LNCAP (cell line): Measurements from ENCODE around the gene MRPS18B.

Experiments used
- TF ChIP-seq, protein P1 (sequence below): fragments of 450-650 bp; IDR thresholded peaks from 2 replicates; pipeline ENCODE4 v1.5.1; 2017; ENCODE audit warnings: mild to moderate bottlenecking

MRPS18B gene

DNA sequence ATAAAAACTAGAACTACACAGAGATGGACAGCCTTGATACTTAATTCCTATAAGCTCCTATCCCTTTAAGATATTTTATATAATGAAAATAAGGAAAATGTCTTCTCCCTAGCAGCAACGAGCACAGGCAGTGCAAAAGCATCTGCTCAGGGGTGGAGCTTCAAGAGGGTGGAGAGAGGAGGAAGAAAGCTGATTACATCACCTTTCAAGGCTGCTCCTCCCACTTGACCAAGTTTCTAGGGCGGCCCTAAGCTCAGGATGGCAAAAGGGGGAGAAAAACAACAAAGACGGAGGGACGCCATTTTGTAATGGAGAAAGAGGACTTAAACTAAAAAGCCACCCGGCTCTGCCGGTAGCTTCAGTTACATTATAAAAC, 2.8 kb upstream of the MRPS18B start:
- TF ChIP-seq, protein P1, sequence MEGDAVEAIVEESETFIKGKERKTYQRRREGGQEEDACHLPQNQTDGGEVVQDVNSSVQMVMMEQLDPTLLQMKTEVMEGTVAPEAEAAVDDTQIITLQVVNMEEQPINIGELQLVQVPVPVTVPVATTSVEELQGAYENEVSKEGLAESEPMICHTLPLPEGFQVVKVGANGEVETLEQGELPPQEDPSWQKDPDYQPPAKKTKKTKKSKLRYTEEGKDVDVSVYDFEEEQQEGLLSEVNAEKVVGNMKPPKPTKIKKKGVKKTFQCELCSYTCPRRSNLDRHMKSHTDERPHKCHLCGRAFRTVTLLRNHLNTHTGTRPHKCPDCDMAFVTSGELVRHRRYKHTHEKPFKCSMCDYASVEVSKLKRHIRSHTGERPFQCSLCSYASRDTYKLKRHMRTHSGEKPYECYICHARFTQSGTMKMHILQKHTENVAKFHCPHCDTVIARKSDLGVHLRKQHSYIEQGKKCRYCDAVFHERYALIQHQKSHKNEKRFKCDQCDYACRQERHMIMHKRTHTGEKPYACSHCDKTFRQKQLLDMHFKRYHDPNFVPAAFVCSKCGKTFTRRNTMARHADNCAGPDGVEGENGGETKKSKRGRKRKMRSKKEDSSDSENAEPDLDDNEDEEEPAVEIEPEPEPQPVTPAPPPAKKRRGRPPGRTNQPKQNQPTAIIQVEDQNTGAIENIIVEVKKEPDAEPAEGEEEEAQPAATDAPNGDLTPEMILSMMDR, result no peak

DNA sequence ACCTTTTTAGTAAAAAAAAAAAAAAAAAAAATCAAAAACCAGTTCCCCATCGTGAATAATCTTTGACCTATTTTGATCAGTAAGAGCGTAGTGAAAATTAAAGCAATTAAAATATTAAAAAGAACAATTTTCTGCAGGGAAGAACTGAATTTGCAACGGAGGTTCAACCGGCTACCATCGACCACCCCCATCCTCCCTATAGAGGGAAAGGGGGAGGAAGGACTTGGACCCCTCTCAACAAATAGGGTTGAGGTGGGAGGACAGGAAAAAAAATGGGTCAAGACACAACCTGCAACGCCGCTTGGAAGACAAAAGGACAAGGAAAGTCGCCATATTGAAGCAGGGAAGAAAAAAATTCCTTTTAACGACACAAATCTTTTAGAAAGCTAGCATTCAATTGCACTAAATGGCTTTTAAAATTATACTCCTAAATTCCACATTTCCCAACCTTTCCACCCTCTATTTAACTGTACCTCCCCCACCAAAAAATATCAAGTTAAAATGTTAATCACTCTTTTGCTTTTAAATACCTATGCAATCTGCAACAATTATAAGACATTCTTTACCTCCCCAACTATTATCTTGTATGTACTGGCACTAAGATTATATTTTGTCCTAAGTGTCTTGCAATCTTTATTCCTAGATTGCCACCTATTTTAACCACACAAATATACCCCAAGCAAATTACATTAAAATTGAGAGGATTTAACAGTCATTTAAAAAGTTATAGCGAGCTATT, 2.3 kb upstream of the MRPS18B start:
- TF ChIP-seq, protein P1, result no peak

DNA sequence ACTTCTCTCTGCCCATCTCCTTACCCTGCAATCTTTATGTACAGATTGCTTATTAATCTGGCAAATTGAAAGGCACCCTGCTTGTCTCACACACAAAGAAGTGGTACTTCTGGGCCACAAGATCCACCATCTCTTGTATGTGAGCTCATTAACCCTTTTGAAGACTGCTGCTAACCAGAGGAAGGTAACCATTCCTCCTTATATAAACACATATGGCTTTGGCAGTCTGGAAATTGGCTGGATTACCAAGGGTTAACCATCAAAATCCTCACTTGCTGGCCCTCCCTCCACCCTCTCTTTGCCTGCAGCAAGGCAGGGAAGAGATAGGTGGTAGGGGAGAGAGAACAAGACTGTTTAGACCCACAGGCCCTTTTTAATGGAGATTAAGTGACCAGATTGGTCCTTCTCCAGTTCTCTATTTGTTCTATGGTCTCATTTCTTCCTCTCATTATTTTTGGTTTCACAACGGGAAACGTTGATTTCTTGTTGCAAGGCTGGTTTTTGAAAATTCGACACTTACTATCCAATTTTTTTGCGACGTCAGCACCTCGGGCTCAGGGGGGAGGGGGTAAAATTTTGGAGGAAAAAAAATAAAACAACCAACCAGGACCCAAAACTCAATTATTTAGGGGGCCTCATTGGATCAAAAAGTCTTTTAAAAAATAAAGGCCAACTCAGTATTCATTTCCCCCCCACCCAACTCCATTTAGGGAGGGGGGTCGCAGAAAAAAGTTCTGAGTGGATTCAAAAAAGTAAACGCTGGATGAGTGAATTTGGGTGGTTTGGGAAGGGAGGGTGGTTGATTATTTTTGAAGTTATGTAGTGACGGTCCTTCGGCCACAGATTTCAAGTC, 1.5 kb upstream of the MRPS18B start:
- TF ChIP-seq, protein P1, result no peak

DNA sequence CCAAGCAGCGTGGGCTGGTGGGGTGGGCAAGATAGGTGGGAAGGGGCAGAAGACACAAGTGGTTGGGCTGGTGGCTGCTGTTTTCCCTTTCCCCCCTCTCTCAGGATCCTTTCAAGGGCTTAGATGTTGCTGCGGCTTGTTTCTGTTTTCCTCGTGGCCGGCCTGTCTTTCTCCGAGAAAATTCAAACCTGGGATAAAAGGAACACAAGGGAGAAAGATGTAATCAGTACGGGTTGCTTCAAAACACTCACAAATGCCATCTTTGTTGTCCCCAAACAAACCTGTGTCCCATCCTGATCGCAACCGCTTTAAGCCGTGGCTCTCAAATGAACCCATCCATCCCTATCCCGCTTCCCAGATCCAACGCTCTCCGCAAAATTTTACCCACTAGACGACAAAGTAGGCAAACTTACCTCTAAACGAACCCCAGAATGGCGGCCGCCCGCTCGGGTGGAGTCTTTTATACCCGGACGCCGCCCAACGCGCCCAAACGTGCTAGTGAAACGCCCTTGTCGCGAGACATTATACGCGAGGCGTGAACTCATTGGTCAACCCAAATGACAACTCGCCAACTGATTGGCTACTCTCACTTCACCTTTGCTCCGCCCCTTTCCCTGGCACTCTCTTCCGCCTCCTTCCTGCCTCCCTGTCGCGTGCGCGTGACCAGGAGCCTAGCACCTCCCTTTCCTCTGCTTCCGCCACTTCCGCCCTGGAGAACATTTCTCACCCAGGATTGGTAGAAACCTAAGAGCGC, 652 bp upstream of the MRPS18B start, which contains the start of gene PPP1R10:
TSS of gene PPP1R10 (minus strand) at position 433 of the 754 bp plus-strand sequence. CDS start 7,299 bp downstream, outside the sequence.
- TF ChIP-seq, protein P1, result no peak

DNA sequence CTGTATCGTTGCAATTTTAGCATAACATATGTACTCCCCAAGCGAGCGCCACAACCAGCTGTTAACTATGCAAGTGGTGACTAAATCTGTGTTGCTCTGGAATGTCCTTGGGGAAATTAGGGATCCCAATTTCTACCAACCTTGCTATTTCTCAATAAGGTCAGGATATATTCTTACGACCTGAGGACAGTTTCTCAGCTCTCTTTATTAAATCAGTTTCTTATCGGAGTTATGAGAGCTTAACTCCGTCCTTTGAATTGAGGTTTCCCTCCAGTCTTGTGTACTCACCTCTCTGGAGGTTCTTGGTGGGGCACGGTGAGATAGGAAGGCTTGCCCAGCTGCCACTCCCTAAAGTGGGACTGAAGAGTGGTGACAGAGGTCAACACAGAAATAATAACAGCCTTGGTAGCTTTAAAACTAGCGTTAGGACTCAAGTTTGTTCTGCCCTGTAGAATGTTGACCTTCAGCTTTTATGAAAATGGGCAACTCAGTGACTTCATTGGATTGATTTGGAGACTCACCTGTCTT, 694 bp downstream of the MRPS18B start:
- TF ChIP-seq, protein P1, result no peak

DNA sequence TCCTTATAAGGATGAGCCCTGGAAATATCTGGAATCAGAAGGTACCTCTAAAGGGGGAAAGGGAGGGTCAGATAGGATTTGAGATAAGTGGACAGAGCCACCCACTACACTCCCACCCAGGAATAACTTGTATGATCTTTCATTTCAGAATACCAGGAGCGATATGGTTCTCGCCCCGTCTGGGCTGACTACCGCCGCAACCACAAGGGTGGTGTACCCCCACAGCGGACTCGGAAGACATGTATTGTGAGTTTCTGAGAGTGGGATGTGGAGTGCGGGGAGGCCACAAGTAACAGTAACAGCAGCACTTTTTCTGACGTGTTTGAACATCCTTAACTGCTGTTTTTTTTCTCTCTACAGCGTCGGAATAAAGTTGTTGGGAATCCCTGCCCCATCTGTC, 1.9 kb downstream of the MRPS18B start:
- TF ChIP-seq, protein P1, result no peak

DNA sequence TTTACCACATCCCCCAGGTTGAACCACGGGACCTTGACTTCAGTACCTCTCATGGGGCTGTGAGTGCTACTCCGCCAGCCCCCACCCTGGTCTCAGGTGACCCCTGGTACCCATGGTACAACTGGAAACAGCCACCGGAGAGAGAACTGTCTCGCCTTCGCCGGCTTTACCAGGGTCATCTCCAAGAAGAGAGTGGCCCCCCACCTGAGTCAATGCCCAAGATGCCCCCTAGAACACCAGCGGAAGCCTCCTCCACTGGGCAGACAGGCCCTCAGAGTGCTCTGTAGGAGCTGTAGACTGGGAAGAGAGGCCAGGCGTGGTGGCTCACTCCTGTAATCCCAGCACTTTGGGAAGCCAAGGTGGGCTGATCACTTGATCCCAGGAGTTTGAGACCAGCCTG, 7.9 kb downstream of the MRPS18B start:
- TF ChIP-seq, protein P1, result no peak
